Heart left ventricle (tissue), 16 donors: ENCODE data around the gene TTC27. TPM values are rescaled to one million over a fixed set of nuclear protein-coding genes. Genes with fewer than 3 reads are reported as not detected.
"Not testable (repeated sequence)": the region's sequence is repeated elsewhere in the genome, so short reads cannot be mapped to it uniquely, and the experiment has no call there.

Experiments
- ATAC-seq, 4 donors: fragments of 200-7000 bp; cut with Tn5 transposase; one replicate each; pipeline ENCODE4 v1.9.1; 2020 to 2022; ENCODE audit warnings: moderate library complexity in 4 of 4, mild to moderate bottlenecking in 3 of 4, moderate number of reproducible peaks in 1 of 4
- DNase-seq, 5 donors: peaks; one replicate each; pipeline ENCODE4 v3.0.0-alpha.2; 2020
- H3K27ac ChIP-seq, 12 donors: fragments of 200-600 bp; sonication (generic) in 4 of 12; one replicate each; pipeline versions ENCODE4 v1.5.0 to v1.8.0; 2016 to 2022; ENCODE audit warnings: mild to moderate bottlenecking in 2 of 12
- H3K27me3 ChIP-seq, 9 donors: fragments of 200-600 bp; sonication (generic) in 2 of 9; one replicate each; pipeline versions ENCODE4 v1.5.1 to v1.8.0; 2016 to 2022; ENCODE audit warnings: mild to moderate bottlenecking in 3 of 9
- H3K36me3 ChIP-seq, 9 donors: fragments of 200-600 bp; sonication (generic) in 2 of 9; one replicate each; pipeline versions ENCODE4 v1.5.0 to v1.8.0; 2018 to 2022; ENCODE audit warnings: mild to moderate bottlenecking in 2 of 9
- H3K4me1 ChIP-seq, 12 donors: fragments of 200-600 bp; sonication (generic) in 4 of 12; one replicate each; pipeline versions ENCODE4 v1.5.0 to v1.8.0; 2016 to 2022; ENCODE audit warnings: mild to moderate bottlenecking in 3 of 12
- H3K4me3 ChIP-seq, 12 donors: fragments of 200-600 bp; sonication (generic) in 4 of 12; one replicate each; pipeline versions ENCODE4 v1.5.0 to v1.8.0; 2017 to 2022; ENCODE audit warnings: mild to moderate bottlenecking in 9 of 12, moderate library complexity in 4 of 12
- H3K9me3 ChIP-seq, 12 donors: fragments of 200-600 bp; sonication (generic) in 4 of 12; one replicate each; pipeline versions ENCODE4 v1.5.0 to v1.8.0; 2016 to 2022; ENCODE audit warnings: mild to moderate bottlenecking in 1 of 12
- POLR2A ChIP-seq, 2 donors: fragments of 450-650 bp; IDR thresholded peaks; one replicate each; pipeline ENCODE4 v1.6.1; 2017; ENCODE audit warnings: antibody characterized with exemption in 2 of 2, mild to moderate bottlenecking in 2 of 2, moderate library complexity in 2 of 2
- WGBS, 4 donors: extraction: QIAGEN DNeasy Blood & Tissue Kit in 2 of 4; methylation state at CpG; one replicate each; pipeline versions ENCODE4 v1.1.5 to v1.1.7; 2013 to 2018; 5-methylcytosine and 5-hydroxymethylcytosine counted together
- intact Hi-C, 10 donors: fragments of 100-400 bp; cut with DNase I; formaldehyde crosslinking; loops; one replicate each; pipeline versions ENCODE4 v1.11.1 to v1.14.2; 2022
- polyA plus RNA-seq, 2 donors: library from polyadenylated mRNA; stranded (reverse); fragments of 200-250 nt; gene quantifications; one replicate each; pipeline ENCODE4 v1.2.3, GENCODE V29; 2013
- total RNA-seq, 9 donors: library from RNA; depleted of rRNA in 2 of 9; stranded (reverse); fragments of >200 nt in 2 of 9; fragmentation: NEBNext Ultra II Directional in 3 of 9; extraction: Animal tissue kit (Norgen Biotek cat#: 25700) in 3 of 9; gene quantifications; one replicate each; pipeline versions ENCODE4 v1.1.0 to v1.2.4, GENCODE V29; 2016 to 2023
- TF ChIP-seq, protein P1 (sequence below), 12 donors: fragments of 200-600 bp; sonication (generic) in 4 of 12; IDR thresholded peaks; one replicate each; pipeline versions ENCODE4 v1.5.0 to v1.8.0; 2018 to 2022; ENCODE audit warnings: antibody characterized with exemption in 12 of 12, mild to moderate bottlenecking in 5 of 12
- donor health status: ischemic (EF 13 %, LVEDD 7.1; RV severe dilation, severe dysfunction).
- donor health status: healthy with polysubstance abuse.
- donor health status: DM: no; HTN: yes; CAD: no.
- donor health status: DM: no; HTN: no; CAD: no.
- donor health status: ischemic (EF 25% LVEDD 6.9; RV normal size, moderate dysfunction).
- donor health status: ischemic (EF 25% LVEDD 5.7; RV mildly dilated, moderate dysfunction).
- donor health status: healthy.
- donor health status: DM: yes; HTN: yes; CAD: no.
- donor health status: ischemic (EF 35%, LVEDD 5.7; RV mildly dilated, moderate dysfunction).
- donor health status: nonischemic (EF 11% LVEDD 7.7; RV severe dilation, severe dysfunction).
- donor health status: DM: yes; HTN: yes; CAD: no.
- donor health status: PGD.
- donor health status: ischemic (EF 29% LVEDD 5.4; RV normal size, mild dysfunction).
- donor health status: nonischemic (EF 23%, LVEDD 6.1; RV moderate dilation, normal function).

TTC27 gene
- total and polyA plus RNA-seq, 11 donors: 5.2 to 18.1 (median 11.0) TPM

DNA sequence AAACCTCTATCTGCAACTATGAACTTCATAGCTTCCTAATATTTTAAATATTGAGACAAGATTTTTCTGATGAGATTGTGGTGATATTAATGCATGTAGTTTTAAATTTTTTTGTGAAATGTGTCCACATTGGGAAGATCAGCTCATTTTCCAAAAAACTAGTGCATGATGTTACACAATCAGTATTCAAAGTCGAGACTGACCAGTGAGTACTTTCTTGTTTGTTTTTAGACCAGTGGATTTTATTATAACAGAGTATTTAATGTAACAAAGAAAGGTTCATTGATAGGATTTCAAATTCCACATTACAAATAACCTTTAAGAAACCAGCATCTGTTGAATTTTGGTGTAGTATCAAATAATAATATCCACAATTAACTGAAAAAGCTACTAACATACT is 99.3 kb downstream of the TTC27 start:
- TF ChIP-seq, protein P1, sequence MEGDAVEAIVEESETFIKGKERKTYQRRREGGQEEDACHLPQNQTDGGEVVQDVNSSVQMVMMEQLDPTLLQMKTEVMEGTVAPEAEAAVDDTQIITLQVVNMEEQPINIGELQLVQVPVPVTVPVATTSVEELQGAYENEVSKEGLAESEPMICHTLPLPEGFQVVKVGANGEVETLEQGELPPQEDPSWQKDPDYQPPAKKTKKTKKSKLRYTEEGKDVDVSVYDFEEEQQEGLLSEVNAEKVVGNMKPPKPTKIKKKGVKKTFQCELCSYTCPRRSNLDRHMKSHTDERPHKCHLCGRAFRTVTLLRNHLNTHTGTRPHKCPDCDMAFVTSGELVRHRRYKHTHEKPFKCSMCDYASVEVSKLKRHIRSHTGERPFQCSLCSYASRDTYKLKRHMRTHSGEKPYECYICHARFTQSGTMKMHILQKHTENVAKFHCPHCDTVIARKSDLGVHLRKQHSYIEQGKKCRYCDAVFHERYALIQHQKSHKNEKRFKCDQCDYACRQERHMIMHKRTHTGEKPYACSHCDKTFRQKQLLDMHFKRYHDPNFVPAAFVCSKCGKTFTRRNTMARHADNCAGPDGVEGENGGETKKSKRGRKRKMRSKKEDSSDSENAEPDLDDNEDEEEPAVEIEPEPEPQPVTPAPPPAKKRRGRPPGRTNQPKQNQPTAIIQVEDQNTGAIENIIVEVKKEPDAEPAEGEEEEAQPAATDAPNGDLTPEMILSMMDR (IDR thresholded peaks at IDR 0.05): no peak
- no peak for TF ChIP-seq POLR2A (IDR thresholded peaks at IDR 0.05)
- Histone ChIP-seq H3K9me3 (no peaks in the 10 kb centered on the region), H3K36me3 (peaks cover 0 to 7% (median 0%) of the 10 kb centered on the region in 9 donors), H3K27ac (no peak overlapping the region), H3K4me1 (peaks cover 0 to 4% (median 0%) of the 10 kb centered on the region in 12 donors), H3K27me3 (no peaks in the 10 kb centered on the region), H3K4me3 (no peak overlapping the region)
- WGBS, 4 donors: 74 to 86% (median 81%) methylated on average over 1 of the region's 1 CpG
- ATAC-seq (no peak), DNase-seq (no peak)
- intact Hi-C loops: no loop called here

- H3K4me1 ChIP-seq, intact Hi-C loops, H3K4me3 ChIP-seq, H3K9me3 ChIP-seq, H3K36me3 ChIP-seq, DNase-seq, H3K27ac ChIP-seq, ATAC-seq, H3K27me3 ChIP-seq: not testable (repeated sequence)
- WGBS, 4 donors: 94 to 98% (median 98%) methylated on average over 7 to 8 of the region's 8 CpGs
Measured at GRCh38 chr2:32730958-32731357, 103.1 kb downstream of the TTC27 start.

- Histone ChIP-seq H3K4me1 (peaks cover 0 to 3% (median 0%) of the 10 kb centered on the region in 12 donors), H3K9me3 (no peaks in the 10 kb centered on the region), H3K4me3 (no peak overlapping the region), H3K27ac (no peak overlapping the region), H3K36me3 (peaks cover 0 to 14% (median 6%) of the 10 kb centered on the region in 9 donors), H3K27me3 (no peaks in the 10 kb centered on the region)
- DNase-seq (no peak), ATAC-seq (no peak)
- WGBS, 4 donors: 77 to 86% (median 80%) methylated on average over 1 of the region's 1 CpG
- intact Hi-C loops: no loop called here
- TF ChIP-seq, protein P1 (IDR thresholded peaks at IDR 0.05): no peak
- no peak for TF ChIP-seq POLR2A (IDR thresholded peaks at IDR 0.05)
Measured at GRCh38 chr2:32732120-32732519, 104.3 kb downstream of the TTC27 start.

DNA sequence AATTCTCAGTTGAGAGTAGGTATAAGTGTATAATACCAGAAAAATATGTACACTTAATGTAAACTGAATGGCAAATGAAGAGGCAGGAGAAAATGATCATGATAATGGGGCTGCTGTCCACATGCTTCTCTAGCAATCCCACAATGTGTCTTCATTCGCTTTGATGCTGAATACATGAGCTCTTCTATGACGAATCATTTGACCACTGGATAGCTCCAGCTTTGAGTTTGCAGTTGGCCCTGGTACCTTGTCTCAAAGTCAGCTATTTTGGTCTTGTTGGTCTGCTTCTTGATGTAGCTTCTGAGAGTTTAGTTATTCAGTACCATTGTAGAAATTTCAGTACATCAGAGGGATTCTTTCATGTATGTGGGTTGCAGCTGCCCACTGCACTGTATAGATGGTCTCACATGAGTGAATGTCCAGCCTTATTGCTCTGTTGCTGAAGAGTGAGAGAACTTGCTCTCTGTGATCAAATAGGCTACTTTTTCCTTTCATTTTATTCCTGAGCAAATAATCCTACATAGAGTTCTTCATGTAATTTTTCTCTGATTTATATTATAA is 105.1 kb downstream of the TTC27 start:
- TF ChIP-seq, protein P1 (IDR thresholded peaks at IDR 0.05): no peak
- no peak for TF ChIP-seq POLR2A (IDR thresholded peaks at IDR 0.05)
- intact Hi-C loops: no loop called here
- no peak for ATAC-seq
- no peak for DNase-seq
- no peak overlapping the region for H3K4me3 ChIP-seq
- H3K36me3 ChIP-seq: peaks cover 0 to 23% (median 8%) of the 10 kb centered on the region in 9 donors
- peaks cover 0 to 3% (median 0%) of the 10 kb centered on the region in 12 donors for H3K4me1 ChIP-seq
- no peak overlapping the region for H3K27ac ChIP-seq
- no peaks in the 10 kb centered on the region for H3K27me3 ChIP-seq
- H3K9me3 ChIP-seq: no peaks in the 10 kb centered on the region
- WGBS, 4 donors: 92 to 98% (median 96%) methylated on average over 2 of the region's 2 CpGs

- Histone ChIP-seq H3K27ac (no peak overlapping the region), H3K36me3 (peaks cover 0 to 23% (median 8%) of the 10 kb centered on the region in 9 donors), H3K27me3 (no peaks in the 10 kb centered on the region), H3K9me3 (no peaks in the 10 kb centered on the region), H3K4me3 (no peak overlapping the region), H3K4me1 (peaks cover 0 to 15% (median 3%) of the 10 kb centered on the region in 12 donors)
- WGBS, 4 donors: 44 to 72% (median 53%) methylated on average over 1 of the region's 1 CpG
- TF ChIP-seq POLR2A (IDR thresholded peaks at IDR 0.05): no peak
- TF ChIP-seq, protein P1 (IDR thresholded peaks at IDR 0.05): no peak
- no peak for ATAC-seq
- intact Hi-C loops: no loop called here
- DNase-seq: no peak
Measured at GRCh38 chr2:32735348-32735747, 107.5 kb downstream of the TTC27 start.
